HepG2 (cell line): ENCODE measurements around the gene COG1. TPM values are rescaled to one million over a fixed set of nuclear protein-coding genes. Genes with fewer than 3 reads are reported as not detected.
A peak's percentile ranks its signal among the peaks of the same experiment; 100 is the strongest.

Experiments
- BRF2 ChIP-seq: sonication (generic); formaldehyde crosslinking; IDR thresholded peaks from 2 replicates; pipeline ENCODE4 v1.8.1; 2022; ENCODE audit warnings: mild to moderate bottlenecking, missing genetic modification reagents
- CREM ChIP-seq, 2 experiments: sonication (generic) in 1 of 2; formaldehyde crosslinking in 1 of 2; IDR thresholded peaks; 2 replicates each; pipeline versions ENCODE4 v1.4.0 to v1.6.1; 2016 to 2020; ENCODE audit warnings: antibody characterized with exemption in 1 of 2, mild to moderate bottlenecking in 1 of 2, missing genetic modification reagents in 1 of 2
- FUBP1 ChIP-seq: sonication (generic); formaldehyde crosslinking; IDR thresholded peaks from 2 replicates; pipeline ENCODE4 v1.5.1; 2020; ENCODE audit warnings: missing genetic modification reagents, mild to moderate bottlenecking, borderline replicate concordance
- HNF1B ChIP-seq: sonication (generic); formaldehyde crosslinking; IDR thresholded peaks from 2 replicates; pipeline ENCODE4 v1.5.1; 2020; ENCODE audit warnings: mild to moderate bottlenecking, moderate library complexity, missing genetic modification reagents
- KLF13 ChIP-seq: sonication (generic); formaldehyde crosslinking; IDR thresholded peaks from 2 replicates; pipeline ENCODE4 v1.4.0; 2020; ENCODE audit warnings: mild to moderate bottlenecking, missing genetic modification reagents
- LRRFIP1 ChIP-seq: sonication (generic); formaldehyde crosslinking; conservative IDR thresholded peaks from 2 replicates; pipeline ENCODE4 v1.4.0; 2020; ENCODE audit warnings: missing genetic modification reagents
- MXD1 ChIP-seq: sonication (generic); formaldehyde crosslinking; IDR thresholded peaks from 2 replicates; pipeline ENCODE4 v1.4.0; 2020; ENCODE audit warnings: mild to moderate bottlenecking, missing genetic modification reagents
- PAF1 ChIP-seq: IDR thresholded peaks from 2 replicates; pipeline ENCODE4 v1.6.1; 2016; ENCODE audit warnings: missing genetic modification reagents, missing compliant biosample characterization
- RFXANK ChIP-seq: IDR thresholded peaks from 2 replicates; pipeline ENCODE4 v1.6.1; 2016
- SNAPC2 ChIP-seq: sonication (generic); formaldehyde crosslinking; IDR thresholded peaks from 2 replicates; pipeline ENCODE4 v1.8.1; 2022; ENCODE audit warnings: mild to moderate bottlenecking, missing genetic modification reagents
- THRA ChIP-seq: sonication (generic); formaldehyde crosslinking; IDR thresholded peaks from 2 replicates; pipeline ENCODE4 v1.4.0; 2020; ENCODE audit warnings: missing genetic modification reagents, borderline replicate concordance
- ZBTB21 ChIP-seq: sonication (generic); formaldehyde crosslinking; IDR thresholded peaks from 2 replicates; pipeline ENCODE4 v1.4.0; 2020; ENCODE audit warnings: missing genetic modification reagents
- ZBTB7A ChIP-seq: sonication (generic); formaldehyde crosslinking; IDR thresholded peaks from 2 replicates; pipeline ENCODE4 v1.8.0; 2022; ENCODE audit warnings: mild to moderate bottlenecking, missing genetic modification reagents
- ZFP91 ChIP-seq: sonication (generic); formaldehyde crosslinking; IDR thresholded peaks from 2 replicates; pipeline ENCODE4 v1.9.0; 2022; ENCODE audit warnings: missing genetic modification reagents, mild to moderate bottlenecking, borderline replicate concordance
- ZKSCAN5 ChIP-seq: sonication (generic); formaldehyde crosslinking; IDR thresholded peaks from 2 replicates; pipeline ENCODE4 v1.5.1; 2020; ENCODE audit warnings: mild to moderate bottlenecking, missing genetic modification reagents
- ZNF20 ChIP-seq: sonication (generic); formaldehyde crosslinking; IDR thresholded peaks from 2 replicates; pipeline ENCODE4 v1.4.0; 2020; ENCODE audit warnings: mild to moderate bottlenecking, moderate library complexity, missing genetic modification reagents
- ZNF274 ChIP-seq: sonication (generic); formaldehyde crosslinking; IDR thresholded peaks from 2 replicates; pipeline ENCODE4 v1.5.1; 2020; ENCODE audit warnings: mild to moderate bottlenecking, missing genetic modification reagents
- ZNF746 ChIP-seq: sonication (generic); formaldehyde crosslinking; IDR thresholded peaks from 2 replicates; pipeline ENCODE4 v1.8.0; 2022; ENCODE audit warnings: mild to moderate bottlenecking, missing genetic modification reagents
- ZNF766 ChIP-seq: sonication (generic); formaldehyde crosslinking; IDR thresholded peaks from 2 replicates; pipeline ENCODE4 v1.5.0; 2020; ENCODE audit warnings: missing genetic modification reagents, borderline replicate concordance
- polyA plus RNA-seq, 8 experiments: library from polyadenylated mRNA; depleted of rRNA in 3 of 8; stranded (reverse) in 7 of 8; unstranded in 1 of 8; fragments of >200 nt; fragmentation: Illumina TruSeq in 4 of 8; extraction: Trizol in 4 of 8; gene quantifications; 2 replicates each; pipeline versions ENCODE4 v1.2.1 to v1.2.3, GENCODE V29; 2011 to 2016; ENCODE audit warnings: low read depth in 4 of 8, missing spikeins in 1 of 8, mixed read lengths in 1 of 8; ENCODE audit not compliant: insufficient read depth in 1 of 8
- total RNA-seq, 5 experiments: library from RNA; depleted of rRNA; stranded (reverse); fragments of >200 nt; fragmentation: Illumina TruSeq; extraction: Trizol; gene quantifications; 2 replicates each; pipeline ENCODE4 v1.2.3, GENCODE V29; 2016; ENCODE audit warnings: low read depth in 1 of 5

Gene COG1
- total and polyA plus RNA-seq, 2 of the 13 experiments (the other 11 are each of a cell fraction or from before 2014, with no cell fraction given): 36.6 to 39.7 TPM

GRCh38 chr17:73205459-73205961 is 12.7 kb downstream of the COG1 start (continued):
- TF ChIP-seq HNF1B (0 out of 2 replicates have a peak, but pooled peaks have one; percentile 14), MXD1 (no peak), ZNF766 (CRISPR knock-in tag) (no peak), RFXANK (CRISPR knock-in tag) (no peak), ZNF746 (no peak), THRA (CRISPR knock-in tag) (peak; percentile 37; the same call in 1 of the 2 replicates), FUBP1 (CRISPR knock-in tag) (no peak), ZBTB21 (CRISPR knock-in tag) (no peak), LRRFIP1 (no peak), SNAPC2 (CRISPR knock-in tag) (no peak), KLF13 (CRISPR knock-in tag) (no peak), BRF2 (CRISPR knock-in tag) (no peak), ZFP91 (CRISPR knock-in tag) (no peak), ZNF274 (CRISPR knock-in tag) (no peak), ZNF20 (CRISPR knock-in tag) (no peak), CREM (IDR thresholded peaks at IDR 0.05) (0 out of 2 replicates have a peak, but pooled peaks have one; percentile 30), CREM (CRISPR knock-in tag; IDR thresholded peaks at IDR 0.05) (no peak), PAF1 (CRISPR knock-in tag) (no peak), ZKSCAN5 (CRISPR knock-in tag) (no peak), ZBTB7A (CRISPR knock-in tag) (no peak)
